ENCODE measurements around the gene DTNBP1.
"Not testable (repeated sequence)": the region's sequence is repeated elsewhere in the genome, so short reads cannot be mapped to it uniquely, and the experiment has no call there.

The DTNBP1 gene

GRCh38 chr6:15668918-15669317 lies 6.1 kb upstream of the DTNBP1 start:
- no peak for DNase-seq (ENCODE audit: low read depth)

GRCh38 chr6:15666896-15667295 lies 4.1 kb upstream of the DTNBP1 start:
- not testable (repeated sequence) for DNase-seq (ENCODE audit: low read depth)

- no peak for DNase-seq (ENCODE audit: low read depth)
Measured at GRCh38 chr6:15665237-15665636, 2.4 kb upstream of the DTNBP1 start.

GRCh38 chr6:15663130-15663871 lies 473 bp upstream of the DTNBP1 start:
- DNase-seq (ENCODE audit: low read depth) = no peak

GRCh38 chr6:15661853-15662325 lies 939 bp downstream of the DTNBP1 start:
- DNase-seq (ENCODE audit: low read depth) = no peak

GRCh38 chr6:15659181-15659580 lies 3.6 kb downstream of the DTNBP1 start:
- DNase-seq (ENCODE audit: low read depth) = no peak

- DNase-seq (ENCODE audit: low read depth) = no peak
Measured at GRCh38 chr6:15658181-15658744, 4.6 kb downstream of the DTNBP1 start.

GRCh38 chr6:15657290-15657689 lies 5.5 kb downstream of the DTNBP1 start:
- DNase-seq (ENCODE audit: low read depth) = no peak

GRCh38 chr6:15656145-15656544 lies 6.7 kb downstream of the DTNBP1 start:
- no peak for DNase-seq (ENCODE audit: low read depth)

GRCh38 chr6:15654250-15654649 lies 8.6 kb downstream of the DTNBP1 start:
- no peak for DNase-seq (ENCODE audit: low read depth)

- DNase-seq (ENCODE audit: low read depth) = no peak
Measured at GRCh38 chr6:15653581-15653980, 9.2 kb downstream of the DTNBP1 start.

- not testable (repeated sequence) for DNase-seq (ENCODE audit: low read depth)
Measured at GRCh38 chr6:15650004-15650559, 12.7 kb downstream of the DTNBP1 start.

- no peak for DNase-seq (ENCODE audit: low read depth)
Measured at GRCh38 chr6:15644904-15645303, 17.9 kb downstream of the DTNBP1 start.

- no peak for DNase-seq (ENCODE audit: low read depth)
Measured at GRCh38 chr6:15643542-15643941, 19.3 kb downstream of the DTNBP1 start.

GRCh38 chr6:15642276-15642675 lies 20.6 kb downstream of the DTNBP1 start:
- DNase-seq (ENCODE audit: low read depth) = no peak

GRCh38 chr6:15638373-15638772 lies 24.5 kb downstream of the DTNBP1 start:
- no peak for DNase-seq (ENCODE audit: low read depth)

GRCh38 chr6:15631432-15631831 lies 31.4 kb downstream of the DTNBP1 start:
- no peak for DNase-seq (ENCODE audit: low read depth)

- DNase-seq (ENCODE audit: low read depth) = no peak
Measured at GRCh38 chr6:15630202-15630601, 32.6 kb downstream of the DTNBP1 start.

GRCh38 chr6:15629487-15629886 lies 33.3 kb downstream of the DTNBP1 start:
- DNase-seq (ENCODE audit: low read depth) = no peak

- DNase-seq (ENCODE audit: low read depth) = no peak
Measured at GRCh38 chr6:15628499-15629131, 34.2 kb downstream of the DTNBP1 start.

- DNase-seq (ENCODE audit: low read depth) = no peak
Measured at GRCh38 chr6:15627821-15628220, 35.0 kb downstream of the DTNBP1 start.

- DNase-seq (ENCODE audit: low read depth) = no peak
Measured at GRCh38 chr6:15626878-15627674, 35.8 kb downstream of the DTNBP1 start.

All from fibroblast of the conjunctiva (primary cell).